Suprapubic skin (tissue), 4 donors: ENCODE data around the gene TAX1BP1.
"Not testable (repeated sequence)": the region's sequence is repeated elsewhere in the genome, so short reads cannot be mapped to it uniquely, and the experiment has no call there.

Experiments
- POLR2A ChIP-seq, 2 donors: fragments of 450-650 bp; IDR thresholded peaks; one replicate each; pipeline ENCODE4 v1.6.1; 2017; ENCODE audit warnings: antibody characterized with exemption in 2 of 2, mild to moderate bottlenecking in 2 of 2, moderate library complexity in 2 of 2
- POLR2AphosphoS5 ChIP-seq, 3 donors: sonication (generic); formaldehyde crosslinking; IDR thresholded peaks; one replicate each; pipeline ENCODE4 v1.6.1; 2017; ENCODE audit warnings: antibody characterized with exemption in 3 of 3
- TF ChIP-seq, protein P1 (sequence below), 2 donors: fragments of 200-600 bp in 1 of 2; fragments of 450-650 bp in 1 of 2; sonication (generic) in 1 of 2; IDR thresholded peaks; one replicate each; pipeline ENCODE4 v1.5.1; 2016 to 2019; ENCODE audit warnings: antibody characterized with exemption in 2 of 2, mild to moderate bottlenecking in 1 of 2, moderate library complexity in 1 of 2

GRCh38 chr7:27856703-27857485, 116.9 kb downstream of the TAX1BP1 start:
- not testable (repeated sequence) for TF ChIP-seq POLR2A, POLR2AphosphoS5 (IDR thresholded peaks at IDR 0.05)
- TF ChIP-seq, protein P1, sequence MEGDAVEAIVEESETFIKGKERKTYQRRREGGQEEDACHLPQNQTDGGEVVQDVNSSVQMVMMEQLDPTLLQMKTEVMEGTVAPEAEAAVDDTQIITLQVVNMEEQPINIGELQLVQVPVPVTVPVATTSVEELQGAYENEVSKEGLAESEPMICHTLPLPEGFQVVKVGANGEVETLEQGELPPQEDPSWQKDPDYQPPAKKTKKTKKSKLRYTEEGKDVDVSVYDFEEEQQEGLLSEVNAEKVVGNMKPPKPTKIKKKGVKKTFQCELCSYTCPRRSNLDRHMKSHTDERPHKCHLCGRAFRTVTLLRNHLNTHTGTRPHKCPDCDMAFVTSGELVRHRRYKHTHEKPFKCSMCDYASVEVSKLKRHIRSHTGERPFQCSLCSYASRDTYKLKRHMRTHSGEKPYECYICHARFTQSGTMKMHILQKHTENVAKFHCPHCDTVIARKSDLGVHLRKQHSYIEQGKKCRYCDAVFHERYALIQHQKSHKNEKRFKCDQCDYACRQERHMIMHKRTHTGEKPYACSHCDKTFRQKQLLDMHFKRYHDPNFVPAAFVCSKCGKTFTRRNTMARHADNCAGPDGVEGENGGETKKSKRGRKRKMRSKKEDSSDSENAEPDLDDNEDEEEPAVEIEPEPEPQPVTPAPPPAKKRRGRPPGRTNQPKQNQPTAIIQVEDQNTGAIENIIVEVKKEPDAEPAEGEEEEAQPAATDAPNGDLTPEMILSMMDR (IDR thresholded peaks at IDR 0.05), result not testable (repeated sequence)
